HepG2 (cell line): ENCODE data around the gene GLI3. TPM values are rescaled to one million over a fixed set of nuclear protein-coding genes. Genes with fewer than 3 reads are reported as not detected.

ENCODE experiments used
- ATAC-seq: fragments of 200-7000 bp; cut with Tn5 transposase; 3 replicates; pipeline ENCODE4 v1.9.1; 2020; ENCODE audit warnings: mild to moderate bottlenecking, moderate library complexity
- BruUV-seq: library from RNA; stranded (reverse); fragments of 400-500 nt; replicated peaks from 2 replicates; lab custom pipeline; 2021; lab: Mats Ljungman, UMichigan
- CTCF ChIA-PET: fragments of 300-600 bp; formaldehyde crosslinking; extraction: SDS; loops from one replicate; lab custom pipeline; 2021; ENCODE audit warnings: low total read pairs, inconsistent platforms, low intra/inter-chr PET ratio; lab: Yijun Ruan, JAX
- POLR2A ChIA-PET: fragments of 350-600 bp; sonication (Branson Sonifier 250); formaldehyde crosslinking; loops from one replicate; lab custom pipeline; 2020; ENCODE audit warnings: antibody characterized with exemption, inconsistent platforms; lab: Yijun Ruan, JAX
- DNase-seq: peaks from one replicate; pipeline ENCODE4 v3.0.0-alpha.2; 2015; ENCODE audit warnings: low spot score
- FAIRE-seq: peaks from 3 replicates; lab custom pipeline; 2011; peaks lifted over from hg19 to GRCh38; lab: Jason Lieb, UNC
- H2AFZ ChIP-seq: one replicate; pipeline ENCODE4 v1.6.1; 2011; ENCODE audit warnings: low read length, inconsistent platforms
- H3K27ac ChIP-seq: fragments of 300-600 bp; 3 replicates; pipeline ENCODE4 v1.8.0; 2011; ENCODE audit warnings: mixed run types, mild to moderate bottlenecking, mixed read lengths, low read length, inconsistent platforms; ENCODE audit not compliant: insufficient read depth; ENCODE audit errors: extremely low read length
- H3K27me3 ChIP-seq, 2 experiments: fragments of 200-600 bp in 1 of 2; 2 replicates in 1 of 2; 3 replicates in 1 of 2; pipeline versions ENCODE4 v1.6.0 to v1.8.0; 2011; ENCODE audit warnings: low read length in 2 of 2, mild to moderate bottlenecking in 2 of 2, moderate library complexity in 2 of 2, inconsistent platforms in 1 of 2; ENCODE audit not compliant: insufficient read depth in 2 of 2, control insufficient read depth in 1 of 2
- H3K36me3 ChIP-seq, 2 experiments: fragments of 200-600 bp in 1 of 2; replicated peaks in 1 of 2; 2 replicates in 1 of 2; 3 replicates in 1 of 2; pipeline versions ENCODE4 v1.5.1 to v1.8.0; 2011; ENCODE audit warnings: low read length in 2 of 2, inconsistent platforms in 1 of 2; ENCODE audit not compliant: insufficient read depth in 2 of 2, control insufficient read depth in 1 of 2
- H3K4me1 ChIP-seq: 2 replicates; pipeline ENCODE4 v1.5.1; 2012; ENCODE audit warnings: low read length, inconsistent platforms; ENCODE audit not compliant: insufficient read depth
- H3K4me2 ChIP-seq: 2 replicates; pipeline ENCODE4 v1.6.0; 2011; ENCODE audit warnings: low read depth, low read length, inconsistent platforms
- H3K4me3 ChIP-seq, 3 experiments: fragments of 200-600 bp in 1 of 3; sonication (generic), shearing (Covaris generic) in 1 of 3; replicated peaks in 1 of 3; 2 replicates each; pipeline ENCODE4 v1.5.1; 2011 to 2016; ENCODE audit warnings: low read length in 3 of 3, inconsistent platforms in 2 of 3, low read depth in 2 of 3, mild to moderate bottlenecking in 2 of 3, control low read depth in 1 of 3, mixed read lengths in 1 of 3; ENCODE audit not compliant: insufficient read depth in 1 of 3
- H3K79me2 ChIP-seq: one replicate; pipeline ENCODE4 v1.6.1; 2011; ENCODE audit warnings: low read length, inconsistent platforms; ENCODE audit not compliant: insufficient read depth
- H3K9ac ChIP-seq: 2 replicates; pipeline ENCODE4 v1.6.0; 2011; ENCODE audit warnings: mild to moderate bottlenecking, low read depth, low read length, inconsistent platforms; ENCODE audit not compliant: insufficient read depth
- H3K9me3 ChIP-seq: 2 replicates; pipeline ENCODE4 v1.5.1; 2012; ENCODE audit warnings: mild to moderate bottlenecking, low read length
- H4K20me1 ChIP-seq: 2 replicates; pipeline ENCODE4 v1.6.0; 2011; ENCODE audit warnings: inconsistent platforms, mild to moderate bottlenecking, low read length, moderate library complexity; ENCODE audit not compliant: insufficient read depth
- BATF2 ChIP-seq: sonication (generic); formaldehyde crosslinking; IDR thresholded peaks from 2 replicates; pipeline ENCODE4 v1.8.0; 2022; ENCODE audit warnings: mild to moderate bottlenecking, missing genetic modification reagents, moderate library complexity
- DBP ChIP-seq: sonication (generic); formaldehyde crosslinking; IDR thresholded peaks from 2 replicates; pipeline ENCODE4 v1.4.0; 2020; ENCODE audit warnings: missing genetic modification reagents; ENCODE audit errors: not compliant biosample characterization
- HINFP ChIP-seq: sonication (generic); formaldehyde crosslinking; IDR thresholded peaks from 2 replicates; pipeline ENCODE4 v1.4.0; 2020; ENCODE audit warnings: low read depth, mild to moderate bottlenecking, missing genetic modification reagents
- HNF1B ChIP-seq: sonication (generic); formaldehyde crosslinking; IDR thresholded peaks from 2 replicates; pipeline ENCODE4 v1.5.1; 2020; ENCODE audit warnings: mild to moderate bottlenecking, moderate library complexity, missing genetic modification reagents
- JUNB ChIP-seq: sonication (generic); formaldehyde crosslinking; IDR thresholded peaks from 2 replicates; pipeline ENCODE4 v1.8.0; 2022; ENCODE audit warnings: missing genetic modification reagents, mild to moderate bottlenecking, borderline replicate concordance
- KLF16 ChIP-seq, 2 experiments: sonication (generic) in 1 of 2; formaldehyde crosslinking in 1 of 2; IDR thresholded peaks; 2 replicates each; pipeline versions ENCODE4 v1.6.1 to v1.8.0; 2016 to 2023; ENCODE audit warnings: missing genetic modification reagents in 2 of 2, missing compliant biosample characterization in 1 of 2
- PHF20 ChIP-seq: sonication (generic); formaldehyde crosslinking; IDR thresholded peaks from 2 replicates; pipeline ENCODE4 v1.5.0; 2020; ENCODE audit warnings: mild to moderate bottlenecking, missing genetic modification reagents
- POGZ ChIP-seq: sonication (generic); formaldehyde crosslinking; IDR thresholded peaks from 2 replicates; pipeline ENCODE4 v1.4.0; 2020; ENCODE audit warnings: mild to moderate bottlenecking, missing genetic modification reagents
- TGIF2 ChIP-seq: IDR thresholded peaks from 2 replicates; pipeline ENCODE4 v1.6.1; 2016; ENCODE audit warnings: control low read depth, missing compliant biosample characterization
- ZBTB49 ChIP-seq: sonication (generic); formaldehyde crosslinking; IDR thresholded peaks from 2 replicates; pipeline ENCODE4 v1.4.0; 2020; ENCODE audit warnings: missing genetic modification reagents, borderline replicate concordance
- ZNF136 ChIP-seq: sonication (generic); formaldehyde crosslinking; IDR thresholded peaks from 2 replicates; pipeline ENCODE4 v1.8.1; 2022; ENCODE audit warnings: low read depth, mild to moderate bottlenecking, moderate library complexity, missing genetic modification reagents
- ZNF556 ChIP-seq: sonication (generic); formaldehyde crosslinking; IDR thresholded peaks from 2 replicates; pipeline ENCODE4 v1.4.0; 2020; ENCODE audit warnings: mild to moderate bottlenecking, missing genetic modification reagents, borderline replicate concordance
- ZNF709 ChIP-seq: sonication (generic); formaldehyde crosslinking; IDR thresholded peaks from 2 replicates; pipeline ENCODE4 v1.5.0; 2020; ENCODE audit warnings: mild to moderate bottlenecking, missing genetic modification reagents
- ZNF782 ChIP-seq: sonication (generic); formaldehyde crosslinking; IDR thresholded peaks from 2 replicates; pipeline ENCODE4 v1.4.0; 2020; ENCODE audit warnings: missing genetic modification reagents, mild to moderate bottlenecking, borderline replicate concordance
- WGBS: methylation state at CpG from one replicate; pipeline ENCODE4 v1.1.6; 2017; ENCODE audit warnings: low lambda C conversion rate; 5-methylcytosine and 5-hydroxymethylcytosine counted together
- in situ Hi-C: cut with HindIII; loops from 2 replicates; pipeline ENCODE4 v1.10.0; 2017; ENCODE audit warnings: low pct_unique_long_range_greater_than_20kb; ENCODE audit not compliant: extremely low pct_ligation_motif_present
- intact Hi-C: fragments of 100-400 bp; cut with micrococcal nuclease; formaldehyde crosslinking; loops from one replicate; pipeline ENCODE4 v1.10.0; 2022; ENCODE audit not compliant: unreplicated experiment
- polyA plus RNA-seq, 8 experiments: library from polyadenylated mRNA; depleted of rRNA in 3 of 8; stranded (reverse) in 7 of 8; unstranded in 1 of 8; fragments of >200 nt; fragmentation: Illumina TruSeq in 4 of 8; extraction: Trizol in 4 of 8; gene quantifications; 2 replicates each; pipeline versions ENCODE4 v1.2.1 to v1.2.3, GENCODE V29; 2011 to 2016; ENCODE audit warnings: low read depth in 4 of 8, missing spikeins in 1 of 8, mixed read lengths in 1 of 8; ENCODE audit not compliant: insufficient read depth in 1 of 8
- total RNA-seq, 5 experiments: library from RNA; depleted of rRNA; stranded (reverse); fragments of >200 nt; fragmentation: Illumina TruSeq; extraction: Trizol; gene quantifications; 2 replicates each; pipeline ENCODE4 v1.2.3, GENCODE V29; 2016; ENCODE audit warnings: low read depth in 1 of 5

The GLI3 gene
- total and polyA plus RNA-seq, 2 of the 13 experiments (the other 11 are each of a cell fraction or from before 2014, with no cell fraction given) = not detected

- TF ChIP-seq KLF16 (CRISPR knock-in tag; IDR thresholded peaks at IDR 0.05) = no peak
- no peak for TF ChIP-seq ZBTB49
- TF ChIP-seq, all 625 proteins: peak for 0
These were observed 187.2 kb downstream of the GLI3 start (continued) for GRCh38 chr7:42049761-42050160.

- no peak overlapping the region for H3K4me2 ChIP-seq
- BruUV-seq = no TSS peak
- no peak overlapping the region for H3K9ac ChIP-seq
- no peaks in the 10 kb centered on the region for H3K79me2 ChIP-seq
- H3K36me3 ChIP-seq = no peaks in the 10 kb centered on the region
- in situ Hi-C loops = no loop called here
- FAIRE-seq (no peak), ATAC-seq (no peak), DNase-seq (no peak)
- TF ChIP-seq HINFP (CRISPR knock-in tag) = no peak
- TF ChIP-seq TGIF2 (CRISPR knock-in tag) = no peak
- no peak for TF ChIP-seq JUNB
- no peak for TF ChIP-seq ZNF136
- TF ChIP-seq ZNF782 (CRISPR knock-in tag) = no peak
- no peak for TF ChIP-seq ZNF556 (CRISPR knock-in tag)
- no peak for TF ChIP-seq HNF1B (CRISPR knock-in tag)
- TF ChIP-seq BATF2 (CRISPR knock-in tag) = no peak
- no peak for TF ChIP-seq POGZ
- no peak for TF ChIP-seq DBP (CRISPR knock-in tag)
- TF ChIP-seq PHF20 (CRISPR knock-in tag) = no peak
- no peak for TF ChIP-seq ZNF709 (CRISPR knock-in tag)
- H3K27me3 ChIP-seq = peaks cover 2 to 24% of the 10 kb centered on the region in 2 experiments; a peak in 3 of 5 replicates
- H3K27ac ChIP-seq = no peak overlapping the region
- no peaks in the 10 kb centered on the region for H4K20me1 ChIP-seq
- intact Hi-C loops = no loop called here
- H3K4me1 ChIP-seq = no peaks in the 10 kb centered on the region
- ChIA-PET CTCF (no interaction called here), POLR2A (no interaction called here)
- no peaks in the 10 kb centered on the region for H3K9me3 ChIP-seq
- 0% methylated on average over 3 of the region's 3 CpGs for WGBS
- H3K4me3 ChIP-seq = no peak overlapping the region
- no peak overlapping the region for H2AFZ ChIP-seq
These were observed 190.5 kb downstream of the GLI3 start for GRCh38 chr7:42046483-42046882.
